Measurements from ENCODE around the gene EIF3A.
A peak's percentile ranks its signal among the peaks of the same experiment; 100 is the strongest.

Gene EIF3A

DNA sequence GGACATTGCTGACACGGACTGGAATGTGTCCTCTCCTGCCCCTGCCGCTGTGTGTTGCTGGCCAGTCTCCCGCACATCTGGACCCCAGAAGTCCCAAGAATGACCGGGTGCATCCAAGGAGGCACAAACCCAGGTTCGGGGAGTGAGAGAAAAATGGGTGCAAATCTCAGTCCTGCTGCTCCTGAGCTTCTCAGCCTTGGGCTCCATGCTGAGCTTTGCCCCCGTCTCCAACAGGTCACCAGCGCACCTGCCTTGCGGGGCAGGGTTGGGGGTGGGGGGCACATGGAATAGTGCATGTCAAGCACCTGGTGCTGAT is 57.1 kb downstream of the EIF3A start:
- ChIA-PET CTCF (interaction anchor here (1.0 kb wide), 1 partner anchor 302 kb away, joined by 3 read pairs; no protein-coding TSS in a partner anchor), POLR2A (no interaction called here)
- TF ChIP-seq, protein P1, sequence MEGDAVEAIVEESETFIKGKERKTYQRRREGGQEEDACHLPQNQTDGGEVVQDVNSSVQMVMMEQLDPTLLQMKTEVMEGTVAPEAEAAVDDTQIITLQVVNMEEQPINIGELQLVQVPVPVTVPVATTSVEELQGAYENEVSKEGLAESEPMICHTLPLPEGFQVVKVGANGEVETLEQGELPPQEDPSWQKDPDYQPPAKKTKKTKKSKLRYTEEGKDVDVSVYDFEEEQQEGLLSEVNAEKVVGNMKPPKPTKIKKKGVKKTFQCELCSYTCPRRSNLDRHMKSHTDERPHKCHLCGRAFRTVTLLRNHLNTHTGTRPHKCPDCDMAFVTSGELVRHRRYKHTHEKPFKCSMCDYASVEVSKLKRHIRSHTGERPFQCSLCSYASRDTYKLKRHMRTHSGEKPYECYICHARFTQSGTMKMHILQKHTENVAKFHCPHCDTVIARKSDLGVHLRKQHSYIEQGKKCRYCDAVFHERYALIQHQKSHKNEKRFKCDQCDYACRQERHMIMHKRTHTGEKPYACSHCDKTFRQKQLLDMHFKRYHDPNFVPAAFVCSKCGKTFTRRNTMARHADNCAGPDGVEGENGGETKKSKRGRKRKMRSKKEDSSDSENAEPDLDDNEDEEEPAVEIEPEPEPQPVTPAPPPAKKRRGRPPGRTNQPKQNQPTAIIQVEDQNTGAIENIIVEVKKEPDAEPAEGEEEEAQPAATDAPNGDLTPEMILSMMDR (IDR thresholded peaks at IDR 0.05; ENCODE audit: insufficient read depth, low read length, missing control alignments): no peak
- peak overlapping the region; percentile 8; the same call in 1 of the 2 replicates for H3K4me3 ChIP-seq (ENCODE audit: low read depth, low read length)
- DNase-seq (ENCODE audit: low read depth, low spot score): no peak

DNA sequence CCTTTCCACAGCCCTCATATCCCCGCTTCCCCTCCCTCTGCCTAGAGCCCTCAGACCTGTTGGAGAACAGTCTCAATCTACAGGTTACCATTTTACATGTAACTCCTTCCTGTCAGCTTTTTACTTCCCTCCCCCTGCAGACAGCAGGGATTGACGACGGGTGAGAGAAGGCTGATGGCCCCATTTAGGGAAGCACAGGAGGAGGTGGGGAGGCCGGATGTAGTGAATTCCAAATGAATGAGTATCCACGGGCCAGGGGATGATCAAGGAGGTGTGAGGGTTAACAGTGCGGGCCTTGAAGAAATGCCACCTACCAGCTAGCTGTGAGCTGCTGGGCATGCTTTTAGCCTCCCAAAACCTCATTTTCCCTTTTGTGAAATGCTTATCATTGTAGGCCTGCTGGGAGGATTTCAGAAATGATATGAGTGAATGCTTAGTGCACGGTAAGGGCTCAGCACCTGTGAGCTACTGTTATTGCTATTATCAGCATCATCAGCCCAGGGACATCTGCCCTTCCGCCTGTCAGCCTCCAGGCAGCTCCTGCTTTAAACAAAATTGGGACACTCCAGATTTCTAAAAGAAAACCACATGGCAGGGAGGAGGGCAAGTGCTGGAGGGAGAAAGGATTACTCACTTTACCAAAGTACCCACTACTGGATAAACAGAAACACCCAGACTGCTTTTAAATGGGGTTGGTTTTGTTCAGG is 57.6 kb downstream of the EIF3A start:
- no peak overlapping the region for H3K4me3 ChIP-seq (ENCODE audit: low read depth, low read length)
- no peak for DNase-seq (ENCODE audit: low read depth, low spot score)
- TF ChIP-seq, protein P1 (IDR thresholded peaks at IDR 0.05; ENCODE audit: insufficient read depth, low read length, missing control alignments): no peak
- ChIA-PET CTCF (interaction anchor here (1.0 kb wide), 1 partner anchor 302 kb away, joined by 3 read pairs; no protein-coding TSS in a partner anchor), POLR2A (interaction anchor here (0.8 kb wide), 1 partner anchor 269 kb away, joined by 3 read pairs; no protein-coding TSS in a partner anchor)

DNA sequence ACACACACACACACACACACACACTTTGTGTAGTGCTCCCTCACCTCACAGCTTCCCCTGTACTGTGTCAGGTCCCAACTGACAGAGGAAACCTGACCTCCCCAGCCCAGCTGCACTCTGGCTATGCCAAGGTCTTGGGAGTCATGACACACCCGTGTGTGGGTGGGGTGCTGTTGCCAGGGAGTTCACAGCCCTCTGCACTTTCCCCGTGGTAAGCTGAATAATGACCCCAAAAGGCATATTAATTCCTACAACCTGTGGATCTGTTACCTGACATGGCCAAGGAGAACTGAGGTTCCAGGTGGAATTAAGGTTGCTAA is 60.0 kb downstream of the EIF3A start:
- CTCF ChIA-PET: interaction anchor here (0.7 kb wide), 1 partner anchor 452 kb away, joined by 3 read pairs; no protein-coding TSS in a partner anchor
- H3K4me3 ChIP-seq (ENCODE audit: low read depth, low read length): no peak overlapping the region
- TF ChIP-seq, protein P1 (IDR thresholded peaks at IDR 0.05; ENCODE audit: insufficient read depth, low read length, missing control alignments): no peak
- no peak for DNase-seq (ENCODE audit: low read depth, low spot score)
- POLR2A ChIA-PET: no interaction called here

DNA sequence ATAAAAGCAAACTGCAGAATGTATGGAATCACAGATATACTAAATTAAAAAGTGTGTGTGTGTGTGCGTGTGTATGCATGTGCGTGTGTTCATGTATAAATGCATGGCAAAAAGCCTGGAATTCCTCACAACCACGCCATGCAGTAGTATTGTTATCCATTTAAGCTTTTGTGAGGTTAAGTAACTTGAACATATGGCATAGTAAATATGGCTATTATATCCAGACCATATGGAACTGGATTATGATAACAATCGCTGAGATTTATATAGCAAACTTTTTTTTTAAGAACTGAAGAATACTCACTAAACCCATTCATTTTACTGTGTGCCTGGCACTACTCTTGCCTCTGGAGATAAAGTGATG is 73.4 kb downstream of the EIF3A start:
- ChIA-PET POLR2A (interaction anchor here (1.7 kb wide), 1 partner anchor 252 kb away, joined by 7 read pairs; the partner anchor contains the start of gene CACUL1), CTCF (interaction anchor here (1.6 kb wide), 1 partner anchor 22 kb away, joined by 3 read pairs; no protein-coding TSS in a partner anchor)
- TF ChIP-seq, protein P1 (IDR thresholded peaks at IDR 0.05; ENCODE audit: insufficient read depth, low read length, missing control alignments): no peak
- no peak overlapping the region for H3K4me3 ChIP-seq (ENCODE audit: low read depth, low read length)
- no peak for DNase-seq (ENCODE audit: low read depth, low spot score)

DNA sequence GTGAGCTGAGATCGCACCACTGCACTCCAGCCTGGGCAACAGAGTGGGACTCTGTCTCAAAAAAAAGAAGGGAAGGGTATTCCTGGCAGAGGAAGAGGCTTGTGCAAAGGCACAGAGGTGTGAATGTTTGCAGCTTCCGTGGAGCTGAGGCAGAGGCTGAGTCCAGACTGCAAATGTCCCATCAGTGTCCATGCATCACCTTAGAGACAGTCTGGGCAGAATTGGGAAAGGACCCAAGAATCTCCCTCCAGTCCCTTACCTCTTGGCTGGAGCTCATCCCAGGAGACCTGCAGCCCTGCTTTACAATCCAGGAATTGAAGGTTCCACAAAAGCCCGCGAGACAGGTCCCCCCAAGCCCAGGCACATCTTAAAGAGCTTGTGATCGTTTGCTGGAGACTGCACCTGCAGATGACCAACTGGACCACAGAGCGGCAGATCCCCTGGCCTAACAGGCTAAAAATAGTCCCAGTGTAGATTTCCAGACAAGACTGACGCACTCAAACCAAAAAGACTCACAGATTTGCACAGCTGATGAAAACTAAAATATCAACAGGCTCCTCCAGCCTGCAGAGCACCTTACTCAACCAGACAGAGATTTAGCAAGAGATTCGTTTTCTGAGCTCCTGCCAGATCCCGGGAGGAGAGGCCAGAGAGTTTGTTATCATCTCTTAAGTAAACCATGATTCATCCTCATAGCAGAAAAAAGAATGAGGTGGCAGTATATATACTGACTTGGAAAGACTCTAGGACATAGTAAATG is 74.0 kb downstream of the EIF3A start:
- POLR2A ChIA-PET: interaction anchor here (1.7 kb wide), 1 partner anchor 252 kb away, joined by 7 read pairs; the partner anchor contains the start of gene CACUL1
- TF ChIP-seq, protein P1 (IDR thresholded peaks at IDR 0.05; ENCODE audit: insufficient read depth, low read length, missing control alignments): no peak
- DNase-seq (ENCODE audit: low read depth, low spot score): peak; percentile 97
- CTCF ChIA-PET: interaction anchor here (1.6 kb wide), 1 partner anchor 22 kb away, joined by 3 read pairs; no protein-coding TSS in a partner anchor
- H3K4me3 ChIP-seq (ENCODE audit: low read depth, low read length): no peak overlapping the region

Data from AG04449 (cell line).